ENCODE data around the gene TSBP1. TPM values are rescaled to one million over a fixed set of nuclear protein-coding genes. Genes with fewer than 3 reads are reported as not detected.

The TSBP1 gene
- total and polyA plus RNA-seq, 9 of the 15 experiments (the other 6 are each of a cell fraction or from before 2014, with no cell fraction given), result not detected

GRCh38 chr6:32290886-32291450 is 80.7 kb downstream of the TSBP1 start (continued):
- TF ChIP-seq ID3 (CRISPR knock-in tag; IDR thresholded peaks at IDR 0.05) (no peak), ID3 (tag; IDR thresholded peaks at IDR 0.05) (no peak), ELF2 (CRISPR knock-in tag; IDR thresholded peaks at IDR 0.05) (no peak), MECOM (CRISPR knock-in tag; IDR thresholded peaks at IDR 0.05) (no peak), NRF1 (conservative IDR thresholded peaks at IDR 0.05 in 1 of 2, IDR thresholded peaks at IDR 0.05 in 1 of 2) (no peak), BHLHE40 (IDR thresholded peaks at IDR 0.05; ENCODE audit: low read length) (no peak)
- TF ChIP-seq, protein P1, sequence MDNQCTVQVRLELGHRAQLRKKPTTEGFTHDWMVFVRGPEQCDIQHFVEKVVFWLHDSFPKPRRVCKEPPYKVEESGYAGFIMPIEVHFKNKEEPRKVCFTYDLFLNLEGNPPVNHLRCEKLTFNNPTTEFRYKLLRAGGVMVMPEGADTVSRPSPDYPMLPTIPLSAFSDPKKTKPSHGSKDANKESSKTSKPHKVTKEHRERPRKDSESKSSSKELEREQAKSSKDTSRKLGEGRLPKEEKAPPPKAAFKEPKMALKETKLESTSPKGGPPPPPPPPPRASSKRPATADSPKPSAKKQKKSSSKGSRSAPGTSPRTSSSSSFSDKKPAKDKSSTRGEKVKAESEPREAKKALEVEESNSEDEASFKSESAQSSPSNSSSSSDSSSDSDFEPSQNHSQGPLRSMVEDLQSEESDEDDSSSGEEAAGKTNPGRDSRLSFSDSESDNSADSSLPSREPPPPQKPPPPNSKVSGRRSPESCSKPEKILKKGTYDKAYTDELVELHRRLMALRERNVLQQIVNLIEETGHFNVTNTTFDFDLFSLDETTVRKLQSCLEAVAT (IDR thresholded peaks at IDR 0.05), result no peak
- TF ChIP-seq, protein P2, sequence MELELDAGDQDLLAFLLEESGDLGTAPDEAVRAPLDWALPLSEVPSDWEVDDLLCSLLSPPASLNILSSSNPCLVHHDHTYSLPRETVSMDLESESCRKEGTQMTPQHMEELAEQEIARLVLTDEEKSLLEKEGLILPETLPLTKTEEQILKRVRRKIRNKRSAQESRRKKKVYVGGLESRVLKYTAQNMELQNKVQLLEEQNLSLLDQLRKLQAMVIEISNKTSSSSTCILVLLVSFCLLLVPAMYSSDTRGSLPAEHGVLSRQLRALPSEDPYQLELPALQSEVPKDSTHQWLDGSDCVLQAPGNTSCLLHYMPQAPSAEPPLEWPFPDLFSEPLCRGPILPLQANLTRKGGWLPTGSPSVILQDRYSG (tag; conservative IDR thresholded peaks at IDR 0.05; ENCODE audit: low read depth), result no peak

Data from K562 (cell line).